ENCODE results near the gene C17orf58. TPM values are rescaled to one million over a fixed set of nuclear protein-coding genes. Genes with fewer than 3 reads are reported as not detected.

Gene C17orf58
- total and polyA plus RNA-seq, 2 experiments from 2014 or later = 30.9 to 35.8 TPM

DNA sequence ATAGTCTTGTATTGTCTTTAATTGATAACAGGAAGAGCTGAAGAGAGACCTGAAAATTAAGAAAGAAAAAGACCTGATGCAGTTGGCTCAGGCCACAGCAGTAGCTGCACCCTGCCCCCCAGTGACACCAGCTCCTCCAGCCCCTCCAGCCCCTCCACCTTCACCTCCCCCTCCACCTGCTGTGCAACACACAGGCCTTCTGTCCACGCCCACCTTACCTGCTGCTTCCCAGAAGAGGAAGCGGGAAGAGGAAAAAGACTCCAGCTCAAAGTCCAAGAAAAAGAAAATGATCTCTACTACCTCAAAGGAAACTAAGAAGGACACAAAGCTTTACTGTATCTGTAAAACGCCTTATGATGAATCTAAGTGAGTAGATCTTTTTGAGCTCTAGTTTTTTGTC lies 36.8 kb downstream of the C17orf58 start (continued):
- TF ChIP-seq, protein P1, sequence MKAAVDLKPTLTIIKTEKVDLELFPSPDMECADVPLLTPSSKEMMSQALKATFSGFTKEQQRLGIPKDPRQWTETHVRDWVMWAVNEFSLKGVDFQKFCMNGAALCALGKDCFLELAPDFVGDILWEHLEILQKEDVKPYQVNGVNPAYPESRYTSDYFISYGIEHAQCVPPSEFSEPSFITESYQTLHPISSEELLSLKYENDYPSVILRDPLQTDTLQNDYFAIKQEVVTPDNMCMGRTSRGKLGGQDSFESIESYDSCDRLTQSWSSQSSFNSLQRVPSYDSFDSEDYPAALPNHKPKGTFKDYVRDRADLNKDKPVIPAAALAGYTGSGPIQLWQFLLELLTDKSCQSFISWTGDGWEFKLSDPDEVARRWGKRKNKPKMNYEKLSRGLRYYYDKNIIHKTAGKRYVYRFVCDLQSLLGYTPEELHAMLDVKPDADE (IDR thresholded peaks at IDR 0.05) = no peak
- TF ChIP-seq JUNB (IDR thresholded peaks at IDR 0.05; ENCODE audit: unreplicated experiment) = no peak
- TF ChIP-seq ZNF114 (CRISPR knock-in tag; IDR thresholded peaks at IDR 0.05) = no peak

- no peaks in the 10 kb centered on the region for H3K4me1 Mint-ChIP-seq
- Histone ChIP-seq H3K36me3 (ENCODE audit: insufficient read depth) (peaks cover 58% of the 10 kb centered on the region), H3K4me2 (no peak overlapping the region), H3K4me3 (no peak overlapping the region), H4K20me1 (replicated peaks; ENCODE audit: insufficient read depth) (peaks cover 18% of the 10 kb centered on the region), H3K4me1 (ENCODE audit: insufficient read depth) (no peaks in the 10 kb centered on the region), H3K9me2 (ENCODE audit: insufficient read depth) (no peaks in the 10 kb centered on the region), H3K27ac (ENCODE audit: low read depth) (peak overlapping the region; percentile 50; the same call in 1 of the 2 replicates), H3K79me2 (replicated peaks; ENCODE audit: insufficient read depth) (peaks cover 9% of the 10 kb centered on the region; the same call in 1 of the 2 replicates), H3F3A (replicated peaks; ENCODE audit: low read depth) (peaks cover 11% of the 10 kb centered on the region; the same call in 1 of the 2 replicates), H3K27me3 (ENCODE audit: insufficient read depth) (no peaks in the 10 kb centered on the region), H2AFZ (no peak overlapping the region)
- peaks cover 80% of the 10 kb centered on the region for H3K36me3 Mint-ChIP-seq (ENCODE audit: low read depth)
- DNase-seq (ENCODE audit: low spot score) (no peak), ATAC-seq (no peak)
- H3K27ac Mint-ChIP-seq = no peak overlapping the region
- H3K27me3 Mint-ChIP-seq (ENCODE audit: insufficient read depth, low read depth, poor library complexity) = peaks cover 13% of the 10 kb centered on the region
- no peaks in the 10 kb centered on the region for H3K9me3 Mint-ChIP-seq
- H3K4me3 Mint-ChIP-seq = no peak overlapping the region
- TF ChIP-seq EZH2 (IDR thresholded peaks at IDR 0.05; ENCODE audit: low read depth, unreplicated experiment) (no peak), JUNB (IDR thresholded peaks at IDR 0.05; ENCODE audit: unreplicated experiment) (no peak), CREB1 (CRISPR knock-in tag; IDR thresholded peaks at IDR 0.05; ENCODE audit: low read depth) (no peak), EZH2phosphoT487 (IDR thresholded peaks at IDR 0.05; ENCODE audit: unreplicated experiment) (no peak), STAT1 (IDR thresholded peaks at IDR 0.05; ENCODE audit: unreplicated experiment) (no peak), ZNF114 (CRISPR knock-in tag; IDR thresholded peaks at IDR 0.05) (no peak), ZNF331 (CRISPR knock-in tag; IDR thresholded peaks at IDR 0.05; ENCODE audit: low read depth) (no peak), NANOG (IDR thresholded peaks at IDR 0.05; ENCODE audit: borderline replicate concordance) (no peak), CTCF (conservative IDR thresholded peaks at IDR 0.05; ENCODE audit: low read depth in 2 of 2) (no peak)
- TF ChIP-seq, protein P1 (IDR thresholded peaks at IDR 0.05) = no peak
- TF ChIP-seq, protein P2, sequence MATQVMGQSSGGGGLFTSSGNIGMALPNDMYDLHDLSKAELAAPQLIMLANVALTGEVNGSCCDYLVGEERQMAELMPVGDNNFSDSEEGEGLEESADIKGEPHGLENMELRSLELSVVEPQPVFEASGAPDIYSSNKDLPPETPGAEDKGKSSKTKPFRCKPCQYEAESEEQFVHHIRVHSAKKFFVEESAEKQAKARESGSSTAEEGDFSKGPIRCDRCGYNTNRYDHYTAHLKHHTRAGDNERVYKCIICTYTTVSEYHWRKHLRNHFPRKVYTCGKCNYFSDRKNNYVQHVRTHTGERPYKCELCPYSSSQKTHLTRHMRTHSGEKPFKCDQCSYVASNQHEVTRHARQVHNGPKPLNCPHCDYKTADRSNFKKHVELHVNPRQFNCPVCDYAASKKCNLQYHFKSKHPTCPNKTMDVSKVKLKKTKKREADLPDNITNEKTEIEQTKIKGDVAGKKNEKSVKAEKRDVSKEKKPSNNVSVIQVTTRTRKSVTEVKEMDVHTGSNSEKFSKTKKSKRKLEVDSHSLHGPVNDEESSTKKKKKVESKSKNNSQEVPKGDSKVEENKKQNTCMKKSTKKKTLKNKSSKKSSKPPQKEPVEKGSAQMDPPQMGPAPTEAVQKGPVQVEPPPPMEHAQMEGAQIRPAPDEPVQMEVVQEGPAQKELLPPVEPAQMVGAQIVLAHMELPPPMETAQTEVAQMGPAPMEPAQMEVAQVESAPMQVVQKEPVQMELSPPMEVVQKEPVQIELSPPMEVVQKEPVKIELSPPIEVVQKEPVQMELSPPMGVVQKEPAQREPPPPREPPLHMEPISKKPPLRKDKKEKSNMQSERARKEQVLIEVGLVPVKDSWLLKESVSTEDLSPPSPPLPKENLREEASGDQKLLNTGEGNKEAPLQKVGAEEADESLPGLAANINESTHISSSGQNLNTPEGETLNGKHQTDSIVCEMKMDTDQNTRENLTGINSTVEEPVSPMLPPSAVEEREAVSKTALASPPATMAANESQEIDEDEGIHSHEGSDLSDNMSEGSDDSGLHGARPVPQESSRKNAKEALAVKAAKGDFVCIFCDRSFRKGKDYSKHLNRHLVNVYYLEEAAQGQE (IDR thresholded peaks at IDR 0.05; ENCODE audit: unreplicated experiment) = no peak
Observed at GRCh38 chr17:67950945-67951344, 45.3 kb downstream of the C17orf58 start.
